CD14-positive monocyte (primary cell): Measurements from ENCODE around the gene LRBA. TPM values are rescaled to one million over a fixed set of nuclear protein-coding genes. Genes with fewer than 3 reads are reported as not detected.
A peak's percentile ranks its signal among the peaks of the same experiment; 100 is the strongest.

Experiments used
- DNase-seq, 3 donors: peaks; one replicate each; pipeline ENCODE4 v3.0.0-alpha.2; 2011 to 2022
- H2AFZ ChIP-seq: 2 replicates; pipeline ENCODE4 v1.6.0; 2012; ENCODE audit warnings: mild to moderate bottlenecking, low read depth, low read length, inconsistent platforms; ENCODE audit not compliant: insufficient read depth, poor library complexity, severe bottlenecking
- H3K27ac ChIP-seq, 2 donors: 1 replicate in 1 of 2; 2 replicates in 1 of 2; pipeline ENCODE4 v1.5.1; 2012 to 2013; ENCODE audit warnings: low read length in 2 of 2, control low read depth in 1 of 2, inconsistent platforms in 1 of 2, low read depth in 1 of 2, mild to moderate bottlenecking in 1 of 2
- H3K27me3 ChIP-seq, 2 donors: one replicate each; pipeline versions ENCODE4 v1.6.0 to v1.6.1; 2011 to 2013; ENCODE audit warnings: low read length in 2 of 2; ENCODE audit not compliant: control insufficient read depth in 2 of 2, insufficient read depth in 2 of 2
- H3K36me3 ChIP-seq, 2 donors: replicated peaks in 1 of 2; 1 replicate in 1 of 2; 2 replicates in 1 of 2; pipeline versions ENCODE4 v1.5.1 to v1.6.1; 2012 to 2013; ENCODE audit warnings: low read length in 2 of 2, control low read depth in 1 of 2, inconsistent platforms in 1 of 2, mild to moderate bottlenecking in 1 of 2; ENCODE audit not compliant: insufficient read depth in 2 of 2, control insufficient read depth in 1 of 2
- H3K4me1 ChIP-seq, 2 donors: 1 replicate in 1 of 2; 2 replicates in 1 of 2; pipeline versions ENCODE4 v1.5.1 to v1.6.1; 2012 to 2013; ENCODE audit warnings: low read length in 2 of 2, control low read depth in 1 of 2, inconsistent platforms in 1 of 2, mild to moderate bottlenecking in 1 of 2, moderate library complexity in 1 of 2; ENCODE audit not compliant: insufficient read depth in 2 of 2, control insufficient read depth in 1 of 2
- H3K4me2 ChIP-seq: replicated peaks from 2 replicates; pipeline ENCODE3; 2012; ENCODE audit warnings: low read length, moderate library complexity, mild to moderate bottlenecking; ENCODE audit not compliant: poor library complexity, severe bottlenecking; ENCODE audit errors: extremely low read depth
- H3K4me3 ChIP-seq, 3 experiments: fragments of 200-600 bp in 1 of 3; sonication (generic) in 1 of 3; replicated peaks in 1 of 3; 1 replicate in 2 of 3; 2 replicates in 1 of 3; pipeline ENCODE4 v1.5.1; 2011 to 2013; ENCODE audit warnings: low read length in 3 of 3, mild to moderate bottlenecking in 3 of 3, control low read depth in 2 of 3, low read depth in 2 of 3, inconsistent platforms in 1 of 3, moderate library complexity in 1 of 3
- H3K79me2 ChIP-seq: 2 replicates; pipeline ENCODE4 v1.6.0; 2012; ENCODE audit warnings: mild to moderate bottlenecking, control low read depth, inconsistent platforms, low read length, moderate library complexity; ENCODE audit not compliant: insufficient read depth
- H3K9ac ChIP-seq: 2 replicates; pipeline ENCODE4 v1.6.0; 2017; ENCODE audit warnings: low read length, mild to moderate bottlenecking; ENCODE audit not compliant: insufficient read depth, poor library complexity, severe bottlenecking
- H3K9me3 ChIP-seq, 2 donors: replicated peaks in 1 of 2; 1 replicate in 1 of 2; 2 replicates in 1 of 2; pipeline versions ENCODE4 v1.5.1 to v1.6.1; 2012 to 2013; ENCODE audit warnings: low read length in 2 of 2, control low read depth in 1 of 2; ENCODE audit not compliant: control insufficient read depth in 1 of 2, insufficient read depth in 1 of 2
- H4K20me1 ChIP-seq: 2 replicates; pipeline ENCODE4 v1.6.0; 2012; ENCODE audit warnings: mild to moderate bottlenecking, low read length, control low read depth, moderate library complexity; ENCODE audit not compliant: insufficient read depth
- H3K27ac Mint-ChIP-seq, 7 donors: one replicate each; pipeline ENCODE4 v1.8.0; 2020; ENCODE audit warnings: mild to moderate bottlenecking in 7 of 7, mixed read lengths in 7 of 7, moderate library complexity in 6 of 7, inconsistent platforms in 2 of 7
- H3K27me3 Mint-ChIP-seq, 3 donors: one replicate each; pipeline ENCODE4 v1.8.0; 2021 to 2022; ENCODE audit warnings: low read depth in 3 of 3, mild to moderate bottlenecking in 3 of 3, mixed read lengths in 3 of 3, moderate library complexity in 3 of 3, inconsistent platforms in 1 of 3
- H3K36me3 Mint-ChIP-seq, 2 donors: one replicate each; pipeline ENCODE4 v1.8.0; 2020; ENCODE audit warnings: mixed read lengths in 2 of 2, inconsistent platforms in 1 of 2, mild to moderate bottlenecking in 1 of 2
- H3K4me1 Mint-ChIP-seq: one replicate; pipeline ENCODE4 v1.8.0; 2020; ENCODE audit warnings: mild to moderate bottlenecking, mixed read lengths
- H3K4me3 Mint-ChIP-seq, 2 donors: one replicate each; pipeline ENCODE4 v1.8.0; 2020; ENCODE audit warnings: mild to moderate bottlenecking in 2 of 2, mixed read lengths in 2 of 2, moderate library complexity in 1 of 2
- H3K9me3 Mint-ChIP-seq, 7 donors: one replicate each; pipeline ENCODE4 v1.8.0; 2020 to 2022; ENCODE audit warnings: mixed read lengths in 7 of 7, mild to moderate bottlenecking in 6 of 7, moderate library complexity in 6 of 7, inconsistent platforms in 2 of 7
- CTCF ChIP-seq: fragments of 200-600 bp; IDR thresholded peaks from one replicate; pipeline ENCODE4 v1.8.0; 2022; ENCODE audit warnings: antibody characterized with exemption, mild to moderate bottlenecking
- WGBS: methylation state at CpG from one replicate; pipeline ENCODE4 v1.1.5; 2013; ENCODE audit warnings: missing lambda C conversion rate; ENCODE audit not compliant: insufficient coverage; 5-methylcytosine and 5-hydroxymethylcytosine counted together
- intact Hi-C, 2 donors: fragments of 100-400 bp; cut with micrococcal nuclease; formaldehyde crosslinking; loops; one replicate each; pipeline versions ENCODE4 v1.15.0 to v1.15.1; 2023
- polyA plus RNA-seq, 3 donors: library from polyadenylated mRNA; depleted of rRNA in 1 of 3; unstranded in 2 of 3; stranded (reverse) in 1 of 3; fragments of 300-500 nt in 2 of 3; fragments of >200 nt in 1 of 3; fragmentation: Illumina TruSeq in 2 of 3; gene quantifications; 1 replicate in 2 of 3; 2 replicates in 1 of 3; pipeline ENCODE4 v1.2.3, GENCODE V29; 2012 to 2021

Gene LRBA
- polyA plus RNA-seq, 3 donors: 1.5 to 5.5 (median 4.4) TPM

GRCh38 chr4:151021637-151022334 is 6.7 kb upstream of the LRBA start:
- Histone ChIP-seq H3K27ac (no peak overlapping the region), H4K20me1 (no peaks in the 10 kb centered on the region), H3K9ac (no peak overlapping the region), H3K27me3 (no peaks in the 10 kb centered on the region), H3K4me3 (no peak overlapping the region), H3K79me2 (no peaks in the 10 kb centered on the region), H3K4me2 (no peak overlapping the region), H3K4me1 (no peaks in the 10 kb centered on the region), H2AFZ (no peak overlapping the region), H3K9me3 (no peaks in the 10 kb centered on the region), H3K36me3 (no peaks in the 10 kb centered on the region)
- intact Hi-C loops: no loop called here
- Mint-ChIP-seq H3K36me3 (no peaks in the 10 kb centered on the region), H3K27me3 (peaks cover 0 to 5% (median 0%) of the 10 kb centered on the region in 3 donors), H3K4me3 (no peak overlapping the region), H3K4me1 (peaks cover 2% of the 10 kb centered on the region), H3K9me3 (peaks cover 0 to 3% (median 0%) of the 10 kb centered on the region in 7 donors), H3K27ac (no peak overlapping the region)
- DNase-seq: no peak
- WGBS: no CpG with 5 or more reads among the region's 1 CpG
- TF ChIP-seq CTCF: no peak

GRCh38 chr4:151015459-151016347 is 619 bp upstream of the LRBA start:
- under 1% methylated on average over 75 of the region's 87 CpGs for WGBS
- H3K9me3 ChIP-seq: no peaks in the 10 kb centered on the region
- DNase-seq: peak; percentile 38 to 55 (median 52)
- H2AFZ ChIP-seq: peak overlapping the region; percentile 99
- Mint-ChIP-seq H3K4me3 (peak overlapping the region; percentile 100), H3K27me3 (peaks cover 0 to 9% (median 3%) of the 10 kb centered on the region in 3 donors), H3K4me1 (peaks cover 30% of the 10 kb centered on the region), H3K9me3 (peaks cover 0 to 2% (median 0%) of the 10 kb centered on the region in 7 donors), H3K27ac (peak overlapping the region in 5 of 7 donors; percentile 80 to 95 (median 92)), H3K36me3 (no peaks in the 10 kb centered on the region)
- H3K4me2 ChIP-seq: peak overlapping the region; percentile 89
- H3K36me3 ChIP-seq: no peaks in the 10 kb centered on the region
- intact Hi-C loops: loop anchor here in 1 of 2 donors (5.0 kb wide), 1 partner anchor 308 kb away; no protein-coding TSS in a partner anchor
- peak overlapping the region; percentile 29 to 82 for H3K27ac ChIP-seq
- TF ChIP-seq CTCF: no peak
- no peaks in the 10 kb centered on the region for H4K20me1 ChIP-seq
- peaks cover 11% of the 10 kb centered on the region for H3K79me2 ChIP-seq
- peak overlapping the region; percentile 82 to 98 (median 88) for H3K4me3 ChIP-seq
- no peaks in the 10 kb centered on the region for H3K27me3 ChIP-seq
- peaks cover 28 to 35% of the 10 kb centered on the region in 2 donors for H3K4me1 ChIP-seq
- H3K9ac ChIP-seq: peak overlapping the region; percentile 83
